ENCODE data around the gene EHF.

DNA sequence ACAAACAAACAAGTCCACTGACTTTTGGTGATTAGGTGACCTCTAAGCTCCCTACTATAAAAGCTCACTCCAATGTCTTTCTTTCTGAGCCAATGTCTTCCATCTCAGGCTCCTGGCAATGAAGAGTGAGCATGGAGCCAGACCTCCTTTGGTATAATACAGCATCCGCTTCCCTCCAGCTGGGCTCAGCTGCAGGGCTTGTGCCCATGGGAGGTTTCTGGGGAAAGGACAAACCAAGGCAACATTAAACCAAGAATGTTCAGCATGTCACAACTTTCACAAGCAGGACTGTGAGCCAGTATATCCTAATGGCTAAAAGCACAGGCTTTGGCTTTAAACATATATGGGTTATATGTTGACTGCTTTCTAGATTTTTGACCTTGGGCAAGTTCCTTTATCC lies 58.8 kb downstream of the EHF start:
- TF ChIP-seq, protein P1, sequence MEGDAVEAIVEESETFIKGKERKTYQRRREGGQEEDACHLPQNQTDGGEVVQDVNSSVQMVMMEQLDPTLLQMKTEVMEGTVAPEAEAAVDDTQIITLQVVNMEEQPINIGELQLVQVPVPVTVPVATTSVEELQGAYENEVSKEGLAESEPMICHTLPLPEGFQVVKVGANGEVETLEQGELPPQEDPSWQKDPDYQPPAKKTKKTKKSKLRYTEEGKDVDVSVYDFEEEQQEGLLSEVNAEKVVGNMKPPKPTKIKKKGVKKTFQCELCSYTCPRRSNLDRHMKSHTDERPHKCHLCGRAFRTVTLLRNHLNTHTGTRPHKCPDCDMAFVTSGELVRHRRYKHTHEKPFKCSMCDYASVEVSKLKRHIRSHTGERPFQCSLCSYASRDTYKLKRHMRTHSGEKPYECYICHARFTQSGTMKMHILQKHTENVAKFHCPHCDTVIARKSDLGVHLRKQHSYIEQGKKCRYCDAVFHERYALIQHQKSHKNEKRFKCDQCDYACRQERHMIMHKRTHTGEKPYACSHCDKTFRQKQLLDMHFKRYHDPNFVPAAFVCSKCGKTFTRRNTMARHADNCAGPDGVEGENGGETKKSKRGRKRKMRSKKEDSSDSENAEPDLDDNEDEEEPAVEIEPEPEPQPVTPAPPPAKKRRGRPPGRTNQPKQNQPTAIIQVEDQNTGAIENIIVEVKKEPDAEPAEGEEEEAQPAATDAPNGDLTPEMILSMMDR (IDR thresholded peaks at IDR 0.05), result no peak
- TF ChIP-seq POLR2A (IDR thresholded peaks at IDR 0.05), result no peak
